HCT116 (cell line): ENCODE measurements around the gene GRK5. TPM values are rescaled to one million over a fixed set of nuclear protein-coding genes. Genes with fewer than 3 reads are reported as not detected.

Source experiments
- ATAC-seq: fragments of 200-7000 bp; cut with Tn5 transposase; 2 replicates; pipeline ENCODE4 v1.9.1; 2020; ENCODE audit warnings: mild to moderate bottlenecking, moderate library complexity
- BruUV-seq: library from RNA; stranded (reverse); fragments of 400-500 nt; replicated peaks from 2 replicates; lab custom pipeline; 2021; lab: Mats Ljungman, UMichigan
- CTCF ChIA-PET: fragments of 300-600 bp; sonication (Branson Sonifier 250); formaldehyde crosslinking; loops from one replicate; lab custom pipeline; 2021; ENCODE audit warnings: antibody characterized with exemption; lab: Charles Lee
- POLR2A ChIA-PET: fragments of 300-600, 350-600 bp; sonication (Branson Sonifier 250); formaldehyde crosslinking; loops from one replicate; lab custom pipeline; 2021; ENCODE audit warnings: antibody characterized with exemption; lab: Charles Lee
- RAD21 ChIA-PET, 2 experiments: fragments of 300-600 bp; sonication (Branson Sonifier 250); formaldehyde crosslinking; loops; one replicate each; lab custom pipeline; 2023; ENCODE audit warnings: low total read pairs in 2 of 2; ENCODE audit not compliant: uncharacterized antibody in 2 of 2, unreplicated experiment in 2 of 2, low non-redundant PET in 1 of 2; lab: Charles Lee
- DNase-seq: peaks from one replicate; pipeline ENCODE4 v3.0.0-alpha.2; 2010; ENCODE audit warnings: low read depth, low spot score
- H2AFZ ChIP-seq: fragments of 200-600 bp; shearing (Covaris generic), sonication (generic); 2 replicates; pipeline ENCODE4 v1.6.1; 2017; ENCODE audit warnings: low read depth, mixed run types, mixed read lengths, antibody characterized with exemption, low read length; ENCODE audit not compliant: poor library complexity, severe bottlenecking
- H3K27ac ChIP-seq: 2 replicates; pipeline ENCODE4 v1.5.1; 2012; ENCODE audit warnings: low read depth, low read length
- H3K27me3 ChIP-seq: fragments of 200-600 bp; sonication (generic); 2 replicates; pipeline ENCODE4 v1.6.1; 2016; ENCODE audit warnings: mixed run types, low read length, mixed read lengths; ENCODE audit not compliant: insufficient read depth
- H3K36me3 ChIP-seq, 2 experiments: fragments of 200-500 bp in 1 of 2; fragments of 200-600 bp in 1 of 2; sonication (Bioruptor generic) in 1 of 2; sonication (generic) in 1 of 2; 2 replicates each; pipeline versions ENCODE4 v1.5.1 to v1.6.1; 2014 to 2016; ENCODE audit warnings: low read length in 2 of 2, inconsistent platforms in 1 of 2, mixed read lengths in 1 of 2, mixed run types in 1 of 2; ENCODE audit not compliant: insufficient read depth in 2 of 2, control insufficient read depth in 1 of 2
- H3K4me1 ChIP-seq, 2 experiments: fragments of 200-600 bp in 1 of 2; sonication (generic) in 1 of 2; 2 replicates each; pipeline versions ENCODE4 v1.5.1 to v1.6.1; 2012 to 2017; ENCODE audit warnings: low read length in 2 of 2, inconsistent platforms in 1 of 2, mild to moderate bottlenecking in 1 of 2, mixed read lengths in 1 of 2, mixed run types in 1 of 2, moderate library complexity in 1 of 2; ENCODE audit not compliant: insufficient read depth in 2 of 2, control insufficient read depth in 1 of 2
- H3K4me2 ChIP-seq: fragments of 200-600 bp; sonication (generic); 2 replicates; pipeline ENCODE4 v1.6.1; 2017; ENCODE audit warnings: mixed run types, low read length, mixed read lengths
- H3K4me3 ChIP-seq, 2 experiments: fragments of 200-600 bp in 1 of 2; sonication (generic) in 1 of 2; replicated peaks in 1 of 2; 2 replicates each; pipeline ENCODE4 v1.5.1; 2011 to 2016; ENCODE audit warnings: low read length in 2 of 2, control low read depth in 1 of 2, low read depth in 1 of 2, mild to moderate bottlenecking in 1 of 2, mixed read lengths in 1 of 2, mixed run types in 1 of 2
- H3K79me2 ChIP-seq: fragments of 200-600 bp; sonication (generic); 2 replicates; pipeline ENCODE4 v1.6.1; 2017; ENCODE audit warnings: mild to moderate bottlenecking, mixed run types, low read length, moderate library complexity, mixed read lengths; ENCODE audit not compliant: insufficient read depth
- H3K9ac ChIP-seq: fragments of 200-600 bp; sonication (generic); 2 replicates; pipeline ENCODE4 v1.6.1; 2016; ENCODE audit warnings: low read length, mixed read lengths
- H3K9me2 ChIP-seq: fragments of 200-600 bp; sonication (generic), shearing (Covaris generic); 2 replicates; pipeline ENCODE4 v1.6.1; 2017; ENCODE audit warnings: mixed run types, mild to moderate bottlenecking, moderate library complexity; ENCODE audit not compliant: insufficient read depth
- H3K9me3 ChIP-seq, 2 experiments: fragments of 200-500 bp in 1 of 2; fragments of 200-600 bp in 1 of 2; sonication (Bioruptor generic) in 1 of 2; sonication (generic) in 1 of 2; 2 replicates each; pipeline ENCODE4 v1.6.1; 2014 to 2017; ENCODE audit warnings: low read length in 2 of 2, mixed read lengths in 2 of 2, inconsistent platforms in 1 of 2, low read depth in 1 of 2, mild to moderate bottlenecking in 1 of 2, mixed run types in 1 of 2, moderate library complexity in 1 of 2; ENCODE audit not compliant: control insufficient read depth in 1 of 2, insufficient read depth in 1 of 2
- H4K20me1 ChIP-seq: fragments of 200-600 bp; sonication (generic), shearing (Covaris generic); 2 replicates; pipeline ENCODE4 v1.6.1; 2017; ENCODE audit warnings: mixed run types, mild to moderate bottlenecking, moderate library complexity; ENCODE audit not compliant: insufficient read depth
- CBX3 ChIP-seq: IDR thresholded peaks from 2 replicates; pipeline ENCODE4 v1.6.1; 2012; ENCODE audit warnings: low read depth
- CEBPB ChIP-seq: IDR thresholded peaks from 2 replicates; pipeline ENCODE4 v1.6.1; 2012; ENCODE audit warnings: low read depth
- EGR1 ChIP-seq: IDR thresholded peaks from 2 replicates; pipeline ENCODE4 v1.6.1; 2012; ENCODE audit warnings: low read depth
- ELF1 ChIP-seq: IDR thresholded peaks from 2 replicates; pipeline ENCODE4 v1.6.1; 2012; ENCODE audit warnings: low read depth, borderline replicate concordance
- EZH2phosphoT487 ChIP-seq: fragments of 200-600 bp; IDR thresholded peaks from 2 replicates; pipeline ENCODE4 v1.6.1; 2018; ENCODE audit warnings: antibody characterized with exemption, borderline replicate concordance
- FOSL1 ChIP-seq: IDR thresholded peaks from 2 replicates; pipeline ENCODE4 v1.6.1; 2012; ENCODE audit warnings: low read depth
- JUND ChIP-seq: IDR thresholded peaks from 2 replicates; pipeline ENCODE4 v1.6.1; 2012
- POLR2AphosphoS5 ChIP-seq: IDR thresholded peaks from 2 replicates; pipeline ENCODE4 v1.6.1; 2011; ENCODE audit warnings: mild to moderate bottlenecking, low read depth, low read length, moderate library complexity
- SRF ChIP-seq: IDR thresholded peaks from 2 replicates; pipeline ENCODE4 v1.6.1; 2012; ENCODE audit warnings: low read depth
- TCF7L2 ChIP-seq: IDR thresholded peaks from 2 replicates; pipeline ENCODE4 v1.7.0; 2011; ENCODE audit warnings: borderline replicate concordance, inconsistent platforms; ENCODE audit not compliant: insufficient read depth, insufficient read length; ENCODE audit errors: extremely low read depth
- intact Hi-C: fragments of 100-400 bp; cut with micrococcal nuclease; formaldehyde crosslinking; loops from 2 replicates; pipeline ENCODE4 v1.10.0; 2022
- total RNA-seq: library from RNA; stranded (reverse); gene quantifications from one replicate; pipeline ENCODE4 v1.2.1, GENCODE V29; 2021; ENCODE audit not compliant: unreplicated experiment
- TF ChIP-seq, protein P1 (sequence below): IDR thresholded peaks from 2 replicates; pipeline ENCODE4 v1.6.1; 2011; ENCODE audit warnings: mild to moderate bottlenecking, low read length, moderate library complexity; ENCODE audit not compliant: insufficient replicate concordance; ENCODE audit errors: extremely low read depth
- TF ChIP-seq, protein P2 (sequence below), 3 experiments: fragments of 200-600 bp in 1 of 3; sonication (generic) in 1 of 3; IDR thresholded peaks in 2 of 3; conservative IDR thresholded peaks in 1 of 3; 2 replicates each; pipeline ENCODE4 v1.5.1; 2012 to 2017; ENCODE audit warnings: low read depth in 2 of 3, low read length in 2 of 3, antibody characterized with exemption in 1 of 3, borderline replicate concordance in 1 of 3, control low read depth in 1 of 3, mild to moderate bottlenecking in 1 of 3, mixed read lengths in 1 of 3, mixed run types in 1 of 3, moderate library complexity in 1 of 3; ENCODE audit not compliant: insufficient read depth in 1 of 3
- TF ChIP-seq, protein P3 (sequence below): IDR thresholded peaks from 2 replicates; pipeline ENCODE4 v1.6.1; 2012

The GRK5 gene
- total RNA-seq, 1 experiment from 2014 or later = 7.3 TPM

DNA sequence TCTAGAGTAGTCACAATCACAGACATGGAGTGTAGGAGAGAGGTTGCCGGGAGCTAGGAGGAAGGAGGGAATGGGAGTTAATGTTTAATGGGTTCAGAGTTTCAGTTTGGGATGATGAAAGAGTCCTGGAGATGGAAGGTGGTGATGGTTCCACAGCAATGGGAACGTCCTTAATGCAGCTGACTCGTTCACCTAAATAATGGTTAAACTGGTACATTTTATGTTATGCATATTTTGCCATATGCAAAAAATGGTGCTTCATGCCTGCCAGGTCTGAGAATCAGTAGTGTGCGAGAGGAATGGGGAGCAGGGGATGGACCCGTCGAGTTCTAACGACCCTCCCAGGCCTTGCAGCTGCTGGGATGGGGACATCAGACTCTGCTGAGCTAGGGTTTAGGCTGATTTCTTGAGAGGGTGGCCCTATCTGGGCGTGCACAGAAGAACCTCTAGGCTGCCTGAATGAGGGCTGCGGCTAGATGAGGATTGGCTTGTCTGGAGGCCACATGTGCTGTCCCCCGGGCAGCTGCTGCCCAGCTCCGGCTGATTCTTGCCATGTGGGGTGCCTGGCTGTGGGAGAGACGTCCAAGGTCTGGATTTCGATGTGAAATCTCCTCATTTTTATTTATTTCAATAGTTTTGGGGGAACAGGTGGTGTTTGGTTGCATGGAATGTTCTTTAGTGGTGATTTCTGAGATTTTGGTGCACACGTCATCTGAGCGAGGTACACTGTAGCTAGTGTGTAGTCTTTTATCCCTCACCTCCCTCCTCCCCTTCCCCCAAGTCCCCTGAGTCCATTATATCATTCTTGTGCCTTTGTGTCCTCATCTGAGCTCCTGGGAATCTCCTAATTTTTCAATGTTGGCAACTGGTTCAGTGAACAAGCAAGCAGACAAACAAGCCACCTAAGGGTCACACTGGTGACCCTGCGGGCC, 116.0 kb downstream of the GRK5 start:
- CTCF ChIA-PET = interaction anchor here (0.6 to 2.1 kb wide), 4 partner anchors 8 to 124 kb away, joined by 3 to 9 read pairs (median 6); partner anchors contain the start of gene GRK5
- BruUV-seq = no TSS peak
- no peak for ATAC-seq

More for the DNA sequence above, 116.0 kb downstream of the GRK5 start:
- Histone ChIP-seq H3K4me2 (no peak overlapping the region), H3K9ac (no peak overlapping the region), H3K9me2 (no peaks in the 10 kb centered on the region)
- no peak for DNase-seq
- POLR2A ChIA-PET = no interaction called here
- intact Hi-C loops = no loop called here
- TF ChIP-seq, protein P1, sequence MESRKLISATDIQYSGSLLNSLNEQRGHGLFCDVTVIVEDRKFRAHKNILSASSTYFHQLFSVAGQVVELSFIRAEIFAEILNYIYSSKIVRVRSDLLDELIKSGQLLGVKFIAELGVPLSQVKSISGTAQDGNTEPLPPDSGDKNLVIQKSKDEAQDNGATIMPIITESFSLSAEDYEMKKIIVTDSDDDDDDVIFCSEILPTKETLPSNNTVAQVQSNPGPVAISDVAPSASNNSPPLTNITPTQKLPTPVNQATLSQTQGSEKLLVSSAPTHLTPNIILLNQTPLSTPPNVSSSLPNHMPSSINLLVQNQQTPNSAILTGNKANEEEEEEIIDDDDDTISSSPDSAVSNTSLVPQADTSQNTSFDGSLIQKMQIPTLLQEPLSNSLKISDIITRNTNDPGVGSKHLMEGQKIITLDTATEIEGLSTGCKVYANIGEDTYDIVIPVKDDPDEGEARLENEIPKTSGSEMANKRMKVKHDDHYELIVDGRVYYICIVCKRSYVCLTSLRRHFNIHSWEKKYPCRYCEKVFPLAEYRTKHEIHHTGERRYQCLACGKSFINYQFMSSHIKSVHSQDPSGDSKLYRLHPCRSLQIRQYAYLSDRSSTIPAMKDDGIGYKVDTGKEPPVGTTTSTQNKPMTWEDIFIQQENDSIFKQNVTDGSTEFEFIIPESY = no peak
- TF ChIP-seq ELF1 (no peak), CBX3 (no peak), JUND (no peak), FOSL1 (no peak), CEBPB (no peak), TCF7L2 (no peak), POLR2AphosphoS5 (no peak), SRF (no peak), EGR1 (no peak), EZH2phosphoT487 (no peak)
- TF ChIP-seq, protein P2, sequence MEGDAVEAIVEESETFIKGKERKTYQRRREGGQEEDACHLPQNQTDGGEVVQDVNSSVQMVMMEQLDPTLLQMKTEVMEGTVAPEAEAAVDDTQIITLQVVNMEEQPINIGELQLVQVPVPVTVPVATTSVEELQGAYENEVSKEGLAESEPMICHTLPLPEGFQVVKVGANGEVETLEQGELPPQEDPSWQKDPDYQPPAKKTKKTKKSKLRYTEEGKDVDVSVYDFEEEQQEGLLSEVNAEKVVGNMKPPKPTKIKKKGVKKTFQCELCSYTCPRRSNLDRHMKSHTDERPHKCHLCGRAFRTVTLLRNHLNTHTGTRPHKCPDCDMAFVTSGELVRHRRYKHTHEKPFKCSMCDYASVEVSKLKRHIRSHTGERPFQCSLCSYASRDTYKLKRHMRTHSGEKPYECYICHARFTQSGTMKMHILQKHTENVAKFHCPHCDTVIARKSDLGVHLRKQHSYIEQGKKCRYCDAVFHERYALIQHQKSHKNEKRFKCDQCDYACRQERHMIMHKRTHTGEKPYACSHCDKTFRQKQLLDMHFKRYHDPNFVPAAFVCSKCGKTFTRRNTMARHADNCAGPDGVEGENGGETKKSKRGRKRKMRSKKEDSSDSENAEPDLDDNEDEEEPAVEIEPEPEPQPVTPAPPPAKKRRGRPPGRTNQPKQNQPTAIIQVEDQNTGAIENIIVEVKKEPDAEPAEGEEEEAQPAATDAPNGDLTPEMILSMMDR (IDR thresholded peaks at IDR 0.05 in 2 of 3, conservative IDR thresholded peaks at IDR 0.05 in 1 of 3; ENCODE audit: borderline replicate concordance in 1 of 3, insufficient read depth in 1 of 3, low read depth in 2 of 3, low read length in 2 of 3) = no peak
- TF ChIP-seq, protein P3, sequence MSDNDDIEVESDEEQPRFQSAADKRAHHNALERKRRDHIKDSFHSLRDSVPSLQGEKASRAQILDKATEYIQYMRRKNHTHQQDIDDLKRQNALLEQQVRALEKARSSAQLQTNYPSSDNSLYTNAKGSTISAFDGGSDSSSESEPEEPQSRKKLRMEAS = no peak
- TF ChIP-seq, all 23 proteins: peak for 0
- H3K4me3 ChIP-seq = no peak overlapping the region
- RAD21 ChIA-PET = no interaction called here
- H3K4me1 ChIP-seq = peaks cover 21 to 36% of the 10 kb centered on the region in 2 experiments
- H3K36me3 ChIP-seq = no peaks in the 10 kb centered on the region
- H3K79me2 ChIP-seq = no peaks in the 10 kb centered on the region
- no peaks in the 10 kb centered on the region for H3K9me3 ChIP-seq
- H3K27me3 ChIP-seq = no peaks in the 10 kb centered on the region
- H2AFZ ChIP-seq = no peak overlapping the region
- no peak overlapping the region for H3K27ac ChIP-seq
- H4K20me1 ChIP-seq = no peaks in the 10 kb centered on the region
